HG03159 (cell line): Measurements from ENCODE around the gene BRD2.
A peak's percentile ranks its signal among the peaks of the same experiment; 100 is the strongest.

Experiments
- ATAC-seq: cut with Tn5 transposase; IDR thresholded peaks from one replicate; pipeline ENCODE4 v1.9.1; 2021; ENCODE audit warnings: mild to moderate bottlenecking, moderate library complexity; ENCODE audit not compliant: unreplicated experiment

Gene BRD2

DNA sequence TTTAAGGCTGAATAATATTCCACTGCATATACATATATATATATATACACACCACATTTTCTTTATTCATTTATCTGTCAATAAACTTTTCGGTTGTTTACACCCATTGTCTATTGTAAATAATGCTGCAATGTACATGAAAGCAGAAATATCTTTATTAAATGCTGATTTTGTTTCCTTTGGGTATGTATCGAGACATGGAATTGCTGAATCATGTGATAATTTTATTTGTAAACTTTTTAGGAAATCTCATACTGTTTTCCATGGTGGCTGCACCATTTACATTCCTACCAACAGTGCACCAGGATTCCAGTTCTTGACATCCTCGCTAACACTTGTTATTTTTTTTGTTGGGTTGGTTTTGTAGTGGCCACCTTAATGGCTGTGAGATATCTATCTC lies 55.1 kb downstream of the BRD2 start:
- no peak for ATAC-seq

DNA sequence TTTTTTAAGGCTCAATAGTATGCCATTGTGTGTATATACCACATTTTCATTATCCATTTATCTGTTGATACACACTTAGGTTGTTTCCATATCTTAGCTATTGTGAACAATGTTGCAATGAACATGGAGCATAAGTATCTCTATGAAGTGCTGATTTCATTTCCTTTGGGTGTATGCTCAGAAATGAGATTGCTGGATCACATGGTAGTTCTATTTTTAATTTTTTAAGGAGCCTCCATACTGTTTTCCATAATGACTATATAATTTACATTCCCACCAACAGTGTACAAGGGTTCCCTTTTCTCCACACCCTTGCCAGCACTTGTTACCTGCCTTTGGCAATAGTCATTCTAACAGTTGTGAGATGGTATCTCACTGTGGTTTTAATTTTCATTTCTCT lies 56.1 kb downstream of the BRD2 start:
- no peak for ATAC-seq

DNA sequence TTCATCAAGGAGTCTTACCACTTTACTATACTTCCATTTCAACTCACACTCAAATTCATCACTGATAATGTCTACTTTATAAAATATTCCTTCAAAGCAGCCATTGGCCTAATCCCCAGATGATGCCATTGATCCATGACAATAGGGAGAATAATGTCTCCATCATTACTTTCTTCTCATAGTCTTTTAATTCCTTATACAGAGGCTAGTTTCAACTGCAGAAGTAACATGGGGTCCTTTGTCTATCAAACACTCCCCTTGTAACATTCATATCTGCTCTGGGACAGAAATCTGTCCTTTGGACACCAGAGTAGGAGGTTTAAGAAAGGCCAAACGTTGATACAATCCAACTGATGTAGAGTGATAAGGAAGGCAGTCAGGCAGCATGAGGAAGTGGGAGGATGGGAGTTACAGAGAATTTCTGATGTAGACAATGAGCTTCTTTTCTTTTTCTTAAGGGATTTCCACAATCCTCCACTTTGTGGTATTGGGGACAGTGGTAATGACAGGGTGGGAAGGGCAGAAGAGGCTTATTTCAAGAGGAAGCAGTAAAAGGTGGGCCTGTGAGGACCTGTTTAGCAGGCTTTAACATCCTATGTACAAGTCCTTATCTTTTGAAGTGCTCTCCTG lies 59.9 kb downstream of the BRD2 start:
- ATAC-seq, result no peak

GRCh38 chr6:33029328-33030184 lies 61.2 kb downstream of the BRD2 start:
- ATAC-seq, result peak; percentile 72

DNA sequence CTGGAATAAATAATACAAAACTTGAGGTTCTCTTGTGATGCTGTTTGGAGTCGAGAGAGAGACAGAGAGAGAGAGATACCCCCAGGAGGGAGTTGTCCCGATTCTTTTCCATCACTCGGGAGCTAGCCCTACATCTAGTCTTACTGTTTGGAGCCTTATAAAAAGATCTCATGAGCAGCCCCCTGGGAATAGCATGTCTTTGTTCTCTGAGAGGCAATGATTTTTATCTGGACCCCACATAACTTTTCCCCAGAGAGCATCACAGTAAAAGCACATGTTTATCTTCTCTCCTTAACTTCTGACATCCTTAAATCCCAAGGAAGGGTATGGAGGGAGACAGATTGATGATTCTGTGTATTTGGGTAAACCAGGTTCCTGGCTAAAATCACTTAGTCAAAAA lies 61.9 kb downstream of the BRD2 start:
- no peak for ATAC-seq
